ENCODE measurements around the gene MBD3L4. TPM values are rescaled to one million over a fixed set of nuclear protein-coding genes. Genes with fewer than 3 reads are reported as not detected.
"Not testable (repeated sequence)": the region's sequence is repeated elsewhere in the genome, so short reads cannot be mapped to it uniquely, and the experiment has no call there.

Gene MBD3L4
- total and polyA plus RNA-seq, 5 donors from 2014 or later = not detected

GRCh38 chr19:7041563-7041962 is 1.6 kb upstream of the MBD3L4 start:
- not testable (repeated sequence) for H3K36me3 ChIP-seq (ENCODE audit: control insufficient read depth, insufficient read depth, low read length); ATAC-seq (ENCODE audit: low read depth in 2 of 2); H3K4me1 ChIP-seq (ENCODE audit: control insufficient read depth, insufficient read depth, low read length, poor library complexity, severe bottlenecking); H3K27me3 Mint-ChIP-seq; H3K36me3 Mint-ChIP-seq; H3K9me3 ChIP-seq (ENCODE audit: control insufficient read depth in 2 of 2, low read length in 2 of 2); DNase-seq; H3K9me3 Mint-ChIP-seq; H3K27me3 ChIP-seq (ENCODE audit: control insufficient read depth, insufficient read depth, low read length); H3K27ac Mint-ChIP-seq; H3K4me3 ChIP-seq (ENCODE audit: low read depth, low read length); H3K4me1 Mint-ChIP-seq; H3K27ac ChIP-seq (ENCODE audit: insufficient read depth, low read length, poor library complexity, severe bottlenecking); H3K4me3 Mint-ChIP-seq

GRCh38 chr19:7030278-7030677 is 9.7 kb downstream of the MBD3L4 start, which contains the start of gene MBD3L5:
Gene MBD3L5 (plus strand): TSS chr19:7030578. CDS start chr19:7030612, 34 bp downstream.
- not testable (repeated sequence) for H3K4me3 ChIP-seq (ENCODE audit: low read depth, low read length); H3K9me3 ChIP-seq (ENCODE audit: control insufficient read depth in 2 of 2, low read length in 2 of 2); H3K36me3 Mint-ChIP-seq; ATAC-seq (ENCODE audit: low read depth in 2 of 2); H3K27me3 ChIP-seq (ENCODE audit: control insufficient read depth, insufficient read depth, low read length); H3K4me1 ChIP-seq (ENCODE audit: control insufficient read depth, insufficient read depth, low read length, poor library complexity, severe bottlenecking); H3K4me1 Mint-ChIP-seq; H3K9me3 Mint-ChIP-seq; H3K4me3 Mint-ChIP-seq; H3K36me3 ChIP-seq (ENCODE audit: control insufficient read depth, insufficient read depth, low read length); H3K27ac Mint-ChIP-seq; H3K27ac ChIP-seq (ENCODE audit: insufficient read depth, low read length, poor library complexity, severe bottlenecking); H3K27me3 Mint-ChIP-seq; DNase-seq

DNA sequence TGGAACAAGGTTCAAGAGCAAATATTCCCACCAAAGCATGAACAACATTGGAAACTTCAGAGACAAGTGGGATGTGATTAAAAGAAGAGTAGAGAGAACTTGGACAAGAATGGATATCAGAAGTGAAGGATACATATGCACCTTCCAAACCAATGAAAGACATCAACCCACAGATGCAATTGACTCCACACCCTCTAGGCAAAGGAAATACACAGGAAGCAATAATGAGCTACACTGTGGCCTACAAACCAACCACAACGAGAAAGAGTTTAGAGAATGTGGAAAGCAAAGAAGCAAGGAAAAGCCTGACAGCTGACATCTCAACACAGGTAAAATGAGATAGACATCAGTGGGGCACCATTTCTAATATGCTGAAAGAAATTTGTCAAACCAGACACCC is 11.2 kb downstream of the MBD3L4 start:
- H3K27ac ChIP-seq (ENCODE audit: insufficient read depth, low read length, poor library complexity, severe bottlenecking); H3K4me3 ChIP-seq (ENCODE audit: low read depth, low read length); H3K4me1 ChIP-seq (ENCODE audit: control insufficient read depth, insufficient read depth, low read length, poor library complexity, severe bottlenecking); H3K4me1 Mint-ChIP-seq; H3K27ac Mint-ChIP-seq; H3K36me3 Mint-ChIP-seq; H3K4me3 Mint-ChIP-seq; H3K36me3 ChIP-seq (ENCODE audit: control insufficient read depth, insufficient read depth, low read length); H3K9me3 ChIP-seq (ENCODE audit: control insufficient read depth in 2 of 2, low read length in 2 of 2); DNase-seq; H3K27me3 ChIP-seq (ENCODE audit: control insufficient read depth, insufficient read depth, low read length); H3K27me3 Mint-ChIP-seq; H3K9me3 Mint-ChIP-seq; ATAC-seq (ENCODE audit: low read depth in 2 of 2): not testable (repeated sequence)

DNA sequence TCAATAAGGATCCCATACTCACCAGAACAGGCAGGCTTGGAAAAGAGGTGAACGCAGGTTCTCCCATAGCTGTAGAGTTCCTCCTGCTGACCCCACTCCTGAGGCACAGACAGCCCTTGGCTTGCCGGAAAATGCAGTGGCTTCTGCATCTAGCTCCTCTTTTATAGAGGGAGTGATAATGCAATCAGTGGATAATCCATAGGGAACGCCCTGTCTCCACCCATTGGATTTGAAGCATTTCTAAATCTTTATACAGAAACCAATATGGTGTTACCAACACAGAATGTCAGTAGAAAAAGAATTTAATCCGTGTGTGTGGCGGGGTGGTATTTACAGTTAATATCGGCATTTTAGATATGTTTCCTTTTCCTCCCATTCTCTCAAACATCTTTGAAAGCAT is 18.6 kb downstream of the MBD3L4 start, which contains the start of gene MBD3L2B:
TSS of gene MBD3L2B (minus strand) at position 101 of the 400 bp plus-strand sequence. CDS start at position 67, 34 bp downstream.
- H3K27ac Mint-ChIP-seq; H3K36me3 Mint-ChIP-seq; H3K27me3 ChIP-seq (ENCODE audit: control insufficient read depth, insufficient read depth, low read length); H3K27ac ChIP-seq (ENCODE audit: insufficient read depth, low read length, poor library complexity, severe bottlenecking); DNase-seq; H3K9me3 ChIP-seq (ENCODE audit: control insufficient read depth in 2 of 2, low read length in 2 of 2); H3K9me3 Mint-ChIP-seq; H3K27me3 Mint-ChIP-seq; H3K36me3 ChIP-seq (ENCODE audit: control insufficient read depth, insufficient read depth, low read length); H3K4me3 Mint-ChIP-seq; ATAC-seq (ENCODE audit: low read depth in 2 of 2); H3K4me1 ChIP-seq (ENCODE audit: control insufficient read depth, insufficient read depth, low read length, poor library complexity, severe bottlenecking); H3K4me1 Mint-ChIP-seq; H3K4me3 ChIP-seq (ENCODE audit: low read depth, low read length): not testable (repeated sequence)

GRCh38 chr19:7018828-7019227 is 21.2 kb downstream of the MBD3L4 start:
- no peaks in the 10 kb centered on the region for H3K9me3 Mint-ChIP-seq
- H3K27ac Mint-ChIP-seq = no peak overlapping the region
- Histone ChIP-seq H3K27ac (ENCODE audit: insufficient read depth, low read length, poor library complexity, severe bottlenecking) (no peak overlapping the region), H3K4me1 (ENCODE audit: control insufficient read depth, insufficient read depth, low read length, poor library complexity, severe bottlenecking) (no peaks in the 10 kb centered on the region), H3K36me3 (ENCODE audit: control insufficient read depth, insufficient read depth, low read length) (no peaks in the 10 kb centered on the region), H3K4me3 (ENCODE audit: low read depth, low read length) (no peak overlapping the region), H3K27me3 (ENCODE audit: control insufficient read depth, insufficient read depth, low read length) (no peaks in the 10 kb centered on the region), H3K9me3 (ENCODE audit: control insufficient read depth in 2 of 2, low read length in 2 of 2) (no peaks in the 10 kb centered on the region)
- no peak overlapping the region for H3K4me3 Mint-ChIP-seq
- H3K36me3 Mint-ChIP-seq = no peaks in the 10 kb centered on the region
- no peak for ATAC-seq (ENCODE audit: low read depth in 2 of 2)
- DNase-seq = no peak
- no peaks in the 10 kb centered on the region for H3K4me1 Mint-ChIP-seq
- peaks cover 14% of the 10 kb centered on the region for H3K27me3 Mint-ChIP-seq

DNA sequence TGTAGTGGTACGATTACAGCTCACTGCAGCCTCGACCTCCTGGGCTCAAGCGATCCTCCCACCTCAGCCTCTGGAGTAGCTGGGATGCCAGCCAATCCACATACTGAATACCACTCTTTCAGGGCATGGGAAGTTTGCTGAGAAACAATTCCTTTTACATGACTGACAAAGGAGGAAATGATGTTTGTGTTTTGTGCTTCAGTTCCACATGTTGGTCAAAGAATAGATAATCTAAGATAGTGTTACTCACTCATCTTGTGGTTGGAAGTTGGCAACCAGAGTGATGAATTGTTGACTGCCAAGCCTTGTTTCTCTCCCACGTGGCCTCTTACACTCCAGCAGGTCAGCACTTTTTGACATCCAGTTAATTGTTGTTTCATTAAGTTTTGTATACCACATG is 26.3 kb downstream of the MBD3L4 start:
- Histone ChIP-seq H3K36me3 (ENCODE audit: control insufficient read depth, insufficient read depth, low read length) (no peaks in the 10 kb centered on the region), H3K4me1 (ENCODE audit: control insufficient read depth, insufficient read depth, low read length, poor library complexity, severe bottlenecking) (peaks cover 6% of the 10 kb centered on the region), H3K4me3 (ENCODE audit: low read depth, low read length) (no peak overlapping the region), H3K9me3 (ENCODE audit: control insufficient read depth in 2 of 2, low read length in 2 of 2) (no peaks in the 10 kb centered on the region), H3K27ac (ENCODE audit: insufficient read depth, low read length, poor library complexity, severe bottlenecking) (no peak overlapping the region), H3K27me3 (ENCODE audit: control insufficient read depth, insufficient read depth, low read length) (no peaks in the 10 kb centered on the region)
- Mint-ChIP-seq H3K9me3 (no peaks in the 10 kb centered on the region), H3K36me3 (no peaks in the 10 kb centered on the region), H3K27me3 (peaks cover 23% of the 10 kb centered on the region), H3K4me1 (peaks cover 4 to 18% (median 7%) of the 10 kb centered on the region in 4 donors), H3K4me3 (no peak overlapping the region), H3K27ac (no peak overlapping the region)
- peak in 1 of 2 donors; percentile 48 for ATAC-seq (ENCODE audit: low read depth in 2 of 2)
- DNase-seq = no peak

GRCh38 chr19:7010722-7011593 is 29.0 kb downstream of the MBD3L4 start:
- ATAC-seq (ENCODE audit: low read depth in 2 of 2) (no peak), DNase-seq (no peak)
- Mint-ChIP-seq H3K9me3 (no peaks in the 10 kb centered on the region), H3K4me1 (peaks cover 4 to 29% (median 10%) of the 10 kb centered on the region in 4 donors), H3K36me3 (no peaks in the 10 kb centered on the region), H3K27me3 (peaks cover 16% of the 10 kb centered on the region), H3K4me3 (no peak overlapping the region), H3K27ac (no peak overlapping the region)
- Histone ChIP-seq H3K27me3 (ENCODE audit: control insufficient read depth, insufficient read depth, low read length) (no peaks in the 10 kb centered on the region), H3K27ac (ENCODE audit: insufficient read depth, low read length, poor library complexity, severe bottlenecking) (no peak overlapping the region), H3K4me1 (ENCODE audit: control insufficient read depth, insufficient read depth, low read length, poor library complexity, severe bottlenecking) (peaks cover 6% of the 10 kb centered on the region), H3K9me3 (ENCODE audit: control insufficient read depth in 2 of 2, low read length in 2 of 2) (no peaks in the 10 kb centered on the region), H3K4me3 (ENCODE audit: low read depth, low read length) (no peak overlapping the region), H3K36me3 (ENCODE audit: control insufficient read depth, insufficient read depth, low read length) (no peaks in the 10 kb centered on the region)

GRCh38 chr19:7007859-7008258 is 32.1 kb downstream of the MBD3L4 start:
- Histone ChIP-seq H3K27ac (ENCODE audit: insufficient read depth, low read length, poor library complexity, severe bottlenecking) (no peak overlapping the region), H3K36me3 (ENCODE audit: control insufficient read depth, insufficient read depth, low read length) (no peaks in the 10 kb centered on the region), H3K27me3 (ENCODE audit: control insufficient read depth, insufficient read depth, low read length) (no peaks in the 10 kb centered on the region), H3K9me3 (ENCODE audit: control insufficient read depth in 2 of 2, low read length in 2 of 2) (no peaks in the 10 kb centered on the region), H3K4me3 (ENCODE audit: low read depth, low read length) (no peak overlapping the region), H3K4me1 (ENCODE audit: control insufficient read depth, insufficient read depth, low read length, poor library complexity, severe bottlenecking) (peaks cover 6% of the 10 kb centered on the region)
- Mint-ChIP-seq H3K4me3 (no peak overlapping the region), H3K27me3 (peaks cover 9% of the 10 kb centered on the region), H3K4me1 (peaks cover 7 to 29% (median 13%) of the 10 kb centered on the region in 4 donors), H3K27ac (peak overlapping the region in 1 of 3 donors; percentile 6), H3K9me3 (peaks cover 0 to 2% (median 0%) of the 10 kb centered on the region in 7 donors), H3K36me3 (no peaks in the 10 kb centered on the region)
- no peak for DNase-seq
- no peak for ATAC-seq (ENCODE audit: low read depth in 2 of 2)

Measured in CD4-positive, CD25-positive, alpha-beta regulatory T cell (primary cell).